NCI-H69 (cell line): ENCODE measurements around the gene TPX2.

Experiments used
- DNase-seq: peaks from one replicate; lab custom pipeline; 2025; lab: John Stamatoyannopoulos, UW

The TPX2 gene

GRCh38 chr20:31849306-31849930 lies 110.3 kb downstream of the TPX2 start:
- DNase-seq: peak; percentile 96
